GM12872 (cell line): Measurements from ENCODE around the gene PROCA1.

Experiments used
- CTCF ChIP-seq: IDR thresholded peaks from 3 replicates; pipeline ENCODE4 v1.5.1; 2011; ENCODE audit warnings: low read depth, mild to moderate bottlenecking, low read length, moderate library complexity; ENCODE audit not compliant: insufficient read depth

Gene PROCA1

GRCh38 chr17:28733346-28733745 is 21.7 kb upstream of the PROCA1 start:
- TF ChIP-seq CTCF, result no peak

GRCh38 chr17:28729950-28730330 is 18.3 kb upstream of the PROCA1 start:
- no peak for TF ChIP-seq CTCF

- TF ChIP-seq CTCF, result no peak
Measured at GRCh38 chr17:28728364-28729200, 16.9 kb upstream of the PROCA1 start, which contains the start of gene NEK8. NEK8 (plus strand) TSS chr17:28728788; CDS start chr17:28728814, 26 bp downstream.

- TF ChIP-seq CTCF, result peak; percentile 97
Measured at GRCh38 chr17:28726627-28727491, 15.2 kb upstream of the PROCA1 start.

- no peak for TF ChIP-seq CTCF
Measured at GRCh38 chr17:28726226-28726626, 14.5 kb upstream of the PROCA1 start, which contains the start of gene TLCD1. TLCD1 (minus strand) TSS chr17:28726233; CDS start chr17:28726097, 136 bp downstream.

- no peak for TF ChIP-seq CTCF
Measured at GRCh38 chr17:28725660-28726225, 14.1 kb upstream of the PROCA1 start.

- peak; percentile 41; the same call in 1 of the 3 replicates for TF ChIP-seq CTCF
Measured at GRCh38 chr17:28725166-28725659, 13.5 kb upstream of the PROCA1 start.
